ENCODE data around the gene NOXA1.

DNA sequence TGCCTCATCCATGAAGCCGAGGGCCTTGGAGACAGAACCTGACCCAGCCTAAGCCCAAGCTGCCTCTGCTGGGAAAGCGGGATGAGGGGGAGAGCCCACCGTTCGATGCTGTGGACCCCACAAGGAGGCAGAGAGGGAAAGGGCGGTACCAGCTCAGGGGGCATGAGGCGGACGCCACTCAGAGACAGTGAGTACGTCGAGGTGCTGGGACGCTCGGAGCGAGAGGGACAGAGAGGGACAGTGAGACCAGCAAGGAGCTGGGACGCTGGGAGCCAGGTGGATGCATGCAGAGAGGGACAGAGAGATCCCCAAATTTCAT lies 33.8 kb upstream of the NOXA1 start:
- TF ChIP-seq EP300 (IDR thresholded peaks at IDR 0.05), result no peak
- TF ChIP-seq, protein P1, sequence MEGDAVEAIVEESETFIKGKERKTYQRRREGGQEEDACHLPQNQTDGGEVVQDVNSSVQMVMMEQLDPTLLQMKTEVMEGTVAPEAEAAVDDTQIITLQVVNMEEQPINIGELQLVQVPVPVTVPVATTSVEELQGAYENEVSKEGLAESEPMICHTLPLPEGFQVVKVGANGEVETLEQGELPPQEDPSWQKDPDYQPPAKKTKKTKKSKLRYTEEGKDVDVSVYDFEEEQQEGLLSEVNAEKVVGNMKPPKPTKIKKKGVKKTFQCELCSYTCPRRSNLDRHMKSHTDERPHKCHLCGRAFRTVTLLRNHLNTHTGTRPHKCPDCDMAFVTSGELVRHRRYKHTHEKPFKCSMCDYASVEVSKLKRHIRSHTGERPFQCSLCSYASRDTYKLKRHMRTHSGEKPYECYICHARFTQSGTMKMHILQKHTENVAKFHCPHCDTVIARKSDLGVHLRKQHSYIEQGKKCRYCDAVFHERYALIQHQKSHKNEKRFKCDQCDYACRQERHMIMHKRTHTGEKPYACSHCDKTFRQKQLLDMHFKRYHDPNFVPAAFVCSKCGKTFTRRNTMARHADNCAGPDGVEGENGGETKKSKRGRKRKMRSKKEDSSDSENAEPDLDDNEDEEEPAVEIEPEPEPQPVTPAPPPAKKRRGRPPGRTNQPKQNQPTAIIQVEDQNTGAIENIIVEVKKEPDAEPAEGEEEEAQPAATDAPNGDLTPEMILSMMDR (IDR thresholded peaks at IDR 0.05), result no peak
- no peak for TF ChIP-seq POLR2A (IDR thresholded peaks at IDR 0.05)
